ENCODE results near the gene SNRPA1. TPM values are rescaled to one million over a fixed set of nuclear protein-coding genes. Genes with fewer than 3 reads are reported as not detected.

The SNRPA1 gene
- polyA plus RNA-seq, 1 donor: 77.9 TPM

DNA sequence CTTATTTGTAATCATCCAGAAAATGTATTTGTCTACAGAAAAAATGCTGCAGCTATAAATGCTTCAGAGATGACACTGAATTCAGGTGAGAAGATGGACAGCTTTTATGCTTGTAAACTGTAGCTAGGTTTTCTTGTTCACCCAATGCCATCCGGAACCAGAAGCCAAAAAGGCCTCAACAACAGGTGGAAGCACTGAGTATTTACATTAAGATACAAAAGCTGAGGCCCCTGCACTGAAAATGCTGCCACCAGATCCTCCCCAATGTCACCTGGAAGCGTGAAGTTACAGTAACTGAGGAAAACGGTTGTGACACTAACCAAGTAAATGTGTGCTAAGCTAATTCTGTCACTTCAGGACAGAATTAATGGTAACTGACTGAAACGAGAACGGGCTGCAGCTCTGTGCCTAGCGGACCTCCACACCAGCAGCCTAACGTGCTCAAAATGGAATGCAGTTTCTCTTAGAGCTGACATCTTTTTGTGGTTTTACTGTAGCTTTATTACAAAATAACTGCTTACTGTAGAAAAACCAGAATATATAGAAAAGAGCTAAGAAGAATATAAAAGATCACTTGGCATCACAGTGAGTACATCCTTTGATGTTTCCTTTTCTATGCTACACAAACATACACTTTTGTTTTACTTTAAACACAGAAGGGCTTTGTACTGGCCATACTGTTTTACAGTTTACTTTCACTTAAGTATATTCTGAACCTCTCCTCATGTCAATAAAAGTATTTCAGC, 50.8 kb downstream of the SNRPA1 start:
- no peak for DNase-seq

DNA sequence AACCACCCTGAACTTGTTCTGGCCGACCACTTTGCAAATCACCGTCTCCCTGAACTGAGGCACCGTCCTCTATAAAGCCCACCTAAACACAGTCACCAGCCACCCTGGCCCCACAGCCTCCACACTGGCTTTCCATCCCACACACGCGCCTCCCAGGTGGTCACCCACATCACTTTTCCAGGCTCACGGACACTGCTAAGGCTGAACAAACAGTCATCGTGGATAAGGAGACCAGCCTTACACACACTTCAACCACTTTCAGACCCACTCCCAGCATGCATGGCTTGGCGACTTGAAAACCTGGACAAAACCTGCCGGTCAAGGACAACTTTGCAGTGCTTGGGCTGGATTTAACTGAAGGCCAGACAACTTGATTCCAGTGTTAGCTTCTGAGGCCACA, 51.6 kb downstream of the SNRPA1 start:
- DNase-seq: no peak

DNA sequence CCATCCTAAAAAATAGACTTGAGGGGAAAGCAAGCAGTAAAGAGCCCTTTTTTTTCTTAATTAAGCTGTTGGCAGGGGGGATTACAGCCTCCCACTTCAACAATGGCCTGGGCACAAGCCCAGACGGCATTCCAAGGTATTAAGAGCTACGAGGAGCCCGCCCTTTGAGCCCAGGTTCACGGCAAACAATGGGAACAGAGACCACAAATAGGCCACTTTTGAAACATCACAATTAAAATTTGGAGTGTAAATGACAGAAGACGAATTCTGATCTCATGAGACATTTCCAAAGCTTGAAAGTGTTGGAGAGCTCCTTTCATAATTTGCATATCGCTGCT, 52.1 kb downstream of the SNRPA1 start:
- no peak for DNase-seq

DNA sequence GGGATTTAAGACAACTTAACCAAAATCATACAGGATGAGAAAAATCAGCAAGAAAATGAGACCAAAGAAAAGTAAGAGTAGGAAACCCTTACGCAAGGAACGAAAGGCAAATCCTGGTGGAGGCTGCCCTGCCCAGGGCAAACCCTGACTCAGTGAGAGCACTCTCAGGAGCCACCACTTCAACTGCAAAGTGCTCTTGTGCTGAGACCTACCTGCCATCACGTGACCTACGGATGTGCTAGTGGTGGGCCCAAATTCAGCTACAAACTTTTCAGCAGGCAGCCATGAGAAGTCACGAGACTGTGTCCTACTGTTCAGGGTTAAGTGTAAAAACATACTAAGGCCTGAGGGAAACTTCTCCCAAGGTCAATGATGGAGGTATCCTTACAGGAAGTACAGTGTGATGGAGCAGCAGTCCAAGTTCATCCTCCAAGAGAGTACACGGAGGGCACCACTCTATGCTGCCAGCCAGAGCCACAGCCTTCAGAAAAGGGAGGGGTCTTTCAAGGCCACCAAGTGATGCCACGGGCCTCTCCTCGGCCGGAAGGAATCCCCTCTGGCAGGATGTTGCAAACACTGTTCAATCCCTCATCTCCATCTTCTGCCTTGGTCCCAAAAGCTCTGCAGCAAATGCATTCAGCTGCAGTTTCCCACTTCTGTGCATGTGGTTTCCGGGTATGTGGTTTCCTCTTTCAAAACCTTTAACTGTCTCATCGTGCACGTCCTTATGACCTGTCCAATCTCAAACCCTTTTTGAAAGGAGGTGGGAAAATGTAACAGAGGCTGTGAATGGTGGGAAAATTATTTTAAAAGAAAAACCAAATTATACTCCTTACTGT, 52.7 kb downstream of the SNRPA1 start:
- DNase-seq: no peak

DNA sequence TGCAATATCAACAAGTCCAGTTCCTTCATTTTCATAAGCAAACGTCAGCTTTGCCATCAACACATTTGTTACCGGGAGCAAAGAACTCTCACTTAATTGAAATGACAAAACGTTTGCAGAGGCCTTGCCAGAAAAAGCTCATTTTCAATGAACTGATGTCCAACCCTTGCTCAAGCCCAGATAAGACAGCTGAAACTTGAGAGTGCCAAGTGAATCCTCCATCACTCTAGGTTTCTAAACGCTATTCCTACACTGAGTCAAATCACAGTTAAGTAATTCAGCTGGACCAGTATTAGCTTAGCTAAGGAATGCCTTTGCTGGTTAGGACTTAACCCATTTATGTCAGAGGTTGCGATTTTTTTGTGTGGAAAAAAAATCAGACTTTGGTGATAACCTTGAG, 54.7 kb downstream of the SNRPA1 start:
- DNase-seq: no peak

DNA sequence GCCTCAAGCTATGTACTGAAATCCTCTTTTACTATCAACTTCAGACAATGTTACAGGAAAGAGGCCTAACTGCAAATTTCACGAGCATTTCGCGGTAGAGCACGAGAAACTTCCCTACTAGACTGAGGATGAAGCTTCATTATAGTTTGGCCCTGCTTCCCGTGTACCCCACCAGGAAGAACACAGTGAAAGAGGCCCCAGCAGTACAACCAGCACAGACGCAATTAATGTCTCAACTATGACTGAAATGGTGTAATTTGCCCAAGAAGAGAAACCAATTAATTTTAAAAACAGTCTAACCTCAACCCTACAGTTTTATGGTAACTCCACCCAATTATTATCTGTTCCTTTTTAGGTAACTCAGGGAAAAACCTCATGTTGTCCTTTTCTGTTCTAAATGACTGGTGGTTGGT, 55.3 kb downstream of the SNRPA1 start:
- DNase-seq: no peak

DNA sequence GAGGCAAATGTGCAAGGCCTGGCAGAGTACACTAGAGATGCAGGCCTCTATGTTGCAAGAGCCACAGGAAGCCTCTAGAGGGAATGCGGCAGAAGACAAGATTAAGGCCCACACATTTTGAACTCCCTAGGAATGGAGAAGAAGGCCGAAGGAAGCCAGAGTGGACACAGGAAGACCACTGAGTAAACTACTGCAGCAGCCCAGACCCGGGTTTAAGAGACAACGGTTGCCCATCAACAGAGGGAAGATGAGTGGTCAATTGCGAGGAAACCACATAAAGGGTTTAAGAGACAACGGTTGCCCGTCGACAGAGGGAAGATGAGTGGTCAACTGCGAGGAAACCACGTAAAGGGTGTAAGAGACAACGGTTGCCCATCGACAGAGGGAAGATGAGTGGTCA, 57.8 kb downstream of the SNRPA1 start:
- no peak for DNase-seq

DNA sequence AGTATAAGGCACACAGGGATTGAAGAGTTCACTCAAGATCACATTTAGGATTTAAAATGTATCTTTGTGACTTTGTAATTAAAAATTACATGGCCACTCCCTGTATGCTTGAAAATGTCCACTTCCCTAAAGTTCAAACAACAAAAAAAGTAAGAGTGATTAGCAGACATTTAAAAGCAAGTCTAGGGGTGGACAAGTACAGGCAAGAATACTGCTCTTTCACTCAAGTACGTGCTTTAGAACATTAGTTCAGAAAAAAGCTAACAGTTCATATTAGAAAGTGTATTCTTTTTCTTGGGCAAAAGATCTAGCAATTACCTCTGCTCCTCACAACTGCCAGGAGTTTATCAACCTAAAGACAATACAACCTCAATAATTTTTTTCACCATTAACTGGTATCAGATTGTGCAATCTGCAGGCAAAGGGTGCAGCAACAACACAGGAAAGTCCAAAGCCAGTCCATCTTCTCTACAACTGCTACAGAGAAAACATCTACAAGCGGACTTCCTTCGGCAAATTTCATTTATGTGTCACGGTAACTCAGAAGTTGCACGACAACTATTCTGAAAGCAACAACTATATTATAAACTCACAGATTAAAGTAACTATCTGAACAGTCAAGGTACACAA, 61.3 kb downstream of the SNRPA1 start:
- DNase-seq: no peak

DNA sequence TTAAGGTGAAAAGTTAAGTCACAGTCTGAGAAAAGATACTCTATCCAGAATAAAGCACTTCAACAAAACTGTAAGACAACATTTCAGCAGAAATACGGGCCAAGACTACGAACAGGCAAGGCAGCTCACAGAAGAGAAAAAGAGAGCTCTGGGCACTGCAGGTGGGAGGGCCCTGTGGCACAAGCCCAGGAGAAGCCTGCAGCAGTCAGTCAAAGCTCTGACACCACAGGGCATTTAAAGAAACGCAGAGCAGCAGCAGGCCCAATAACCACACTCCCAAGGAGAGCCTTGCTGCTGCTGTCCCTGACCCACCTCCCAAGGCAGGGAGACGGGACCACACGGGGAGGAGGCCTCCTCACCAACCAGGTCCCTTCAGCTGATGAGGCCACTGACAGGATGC, 62.4 kb downstream of the SNRPA1 start:
- DNase-seq: no peak

Other genes with a start within 250 kb of the SNRPA1 start
- gene CHSY1, start 43.2 kb downstream of the SNRPA1 start, polyA plus RNA-seq (ENCODE audit: insufficient read length): 47.1 TPM
- 61.4 TPM for gene SELENOS, start 17.8 kb downstream of the SNRPA1 start, polyA plus RNA-seq (ENCODE audit: insufficient read length)
- 7.0 TPM for gene PCSK6, start 194.5 kb upstream of the SNRPA1 start, polyA plus RNA-seq (ENCODE audit: insufficient read length)

Data from left kidney (tissue), 2 donors.